HG02981 (cell line): ENCODE measurements around the gene PPP6R3.

Source experiments
- ATAC-seq: cut with Tn5 transposase; IDR thresholded peaks from one replicate; pipeline ENCODE4 v1.9.1; 2021; ENCODE audit warnings: mild to moderate bottlenecking, moderate library complexity; ENCODE audit not compliant: unreplicated experiment

Gene PPP6R3

GRCh38 chr11:68663482-68664010 lies 203.0 kb downstream of the PPP6R3 start:
- ATAC-seq = no peak

GRCh38 chr11:68664141-68664540 lies 203.6 kb downstream of the PPP6R3 start:
- ATAC-seq = no peak

- no peak for ATAC-seq
Observed at GRCh38 chr11:68664906-68665305, 204.4 kb downstream of the PPP6R3 start.
